ENCODE data around the gene SUGCT.

- TF ChIP-seq, protein P1, sequence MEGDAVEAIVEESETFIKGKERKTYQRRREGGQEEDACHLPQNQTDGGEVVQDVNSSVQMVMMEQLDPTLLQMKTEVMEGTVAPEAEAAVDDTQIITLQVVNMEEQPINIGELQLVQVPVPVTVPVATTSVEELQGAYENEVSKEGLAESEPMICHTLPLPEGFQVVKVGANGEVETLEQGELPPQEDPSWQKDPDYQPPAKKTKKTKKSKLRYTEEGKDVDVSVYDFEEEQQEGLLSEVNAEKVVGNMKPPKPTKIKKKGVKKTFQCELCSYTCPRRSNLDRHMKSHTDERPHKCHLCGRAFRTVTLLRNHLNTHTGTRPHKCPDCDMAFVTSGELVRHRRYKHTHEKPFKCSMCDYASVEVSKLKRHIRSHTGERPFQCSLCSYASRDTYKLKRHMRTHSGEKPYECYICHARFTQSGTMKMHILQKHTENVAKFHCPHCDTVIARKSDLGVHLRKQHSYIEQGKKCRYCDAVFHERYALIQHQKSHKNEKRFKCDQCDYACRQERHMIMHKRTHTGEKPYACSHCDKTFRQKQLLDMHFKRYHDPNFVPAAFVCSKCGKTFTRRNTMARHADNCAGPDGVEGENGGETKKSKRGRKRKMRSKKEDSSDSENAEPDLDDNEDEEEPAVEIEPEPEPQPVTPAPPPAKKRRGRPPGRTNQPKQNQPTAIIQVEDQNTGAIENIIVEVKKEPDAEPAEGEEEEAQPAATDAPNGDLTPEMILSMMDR (IDR thresholded peaks at IDR 0.05), result no peak
- no peak for TF ChIP-seq POLR2A (IDR thresholded peaks at IDR 0.05)
These were observed 566.0 kb downstream of the SUGCT start for GRCh38 chr7:40700653-40701421.
